Activated CD8-positive, alpha-beta T cell treated with anti-CD3 and anti-CD28 coated beads, Interleukin-2, amount 10 ng/mL, durations not matched to agents 7 days and 5 days (primary cell): ENCODE results near the gene HEATR1. TPM values are rescaled to one million over a fixed set of nuclear protein-coding genes. Genes with fewer than 3 reads are reported as not detected.
"Not testable (repeated sequence)": the region's sequence is repeated elsewhere in the genome, so short reads cannot be mapped to it uniquely, and the experiment has no call there.

Experiments used
- ATAC-seq: fragments of 150-1000 bp; cut with Tn5 transposase; one replicate; pipeline ENCODE4 v1.10.0; 2021; ENCODE audit warnings: moderate library complexity
- CTCF ChIA-PET: fragments of 350-600 bp; sonication (Branson Sonifier 250); formaldehyde crosslinking; loops from one replicate; lab custom pipeline; 2021; ENCODE audit warnings: antibody characterized with exemption; lab: Charles Lee
- POLR2A ChIA-PET: fragments of 350-600 bp; sonication (Branson Sonifier 250); formaldehyde crosslinking; loops from one replicate; lab custom pipeline; 2021; ENCODE audit warnings: antibody characterized with exemption; lab: Charles Lee
- DNase-seq: peaks from one replicate; pipeline ENCODE4 v3.0.0-alpha.2; 2020
- H3K27ac Mint-ChIP-seq: one replicate; pipeline ENCODE4 v1.8.0; 2021; ENCODE audit warnings: mild to moderate bottlenecking, mixed read lengths
- H3K27me3 Mint-ChIP-seq: one replicate; pipeline ENCODE4 v1.8.0; 2021; ENCODE audit warnings: low read depth, mixed read lengths
- H3K36me3 Mint-ChIP-seq: one replicate; pipeline ENCODE4 v1.8.0; 2021; ENCODE audit warnings: low read depth, mixed read lengths
- H3K4me1 Mint-ChIP-seq: one replicate; pipeline ENCODE4 v1.8.0; 2021; ENCODE audit warnings: low read depth, mixed read lengths
- H3K4me3 Mint-ChIP-seq: one replicate; pipeline ENCODE4 v1.8.0; 2021; ENCODE audit warnings: mild to moderate bottlenecking, mixed read lengths
- H3K9me3 Mint-ChIP-seq: one replicate; pipeline ENCODE4 v1.8.0; 2022; ENCODE audit warnings: mixed read lengths; ENCODE audit not compliant: insufficient read depth
- total RNA-seq, 2 experiments: library from RNA; stranded (reverse); gene quantifications; one replicate each; pipeline ENCODE4 v1.2.3, GENCODE V29; 2021

HEATR1 gene
- total RNA-seq, 2 experiments from 2014 or later = 41.1 to 45.9 TPM

DNA sequence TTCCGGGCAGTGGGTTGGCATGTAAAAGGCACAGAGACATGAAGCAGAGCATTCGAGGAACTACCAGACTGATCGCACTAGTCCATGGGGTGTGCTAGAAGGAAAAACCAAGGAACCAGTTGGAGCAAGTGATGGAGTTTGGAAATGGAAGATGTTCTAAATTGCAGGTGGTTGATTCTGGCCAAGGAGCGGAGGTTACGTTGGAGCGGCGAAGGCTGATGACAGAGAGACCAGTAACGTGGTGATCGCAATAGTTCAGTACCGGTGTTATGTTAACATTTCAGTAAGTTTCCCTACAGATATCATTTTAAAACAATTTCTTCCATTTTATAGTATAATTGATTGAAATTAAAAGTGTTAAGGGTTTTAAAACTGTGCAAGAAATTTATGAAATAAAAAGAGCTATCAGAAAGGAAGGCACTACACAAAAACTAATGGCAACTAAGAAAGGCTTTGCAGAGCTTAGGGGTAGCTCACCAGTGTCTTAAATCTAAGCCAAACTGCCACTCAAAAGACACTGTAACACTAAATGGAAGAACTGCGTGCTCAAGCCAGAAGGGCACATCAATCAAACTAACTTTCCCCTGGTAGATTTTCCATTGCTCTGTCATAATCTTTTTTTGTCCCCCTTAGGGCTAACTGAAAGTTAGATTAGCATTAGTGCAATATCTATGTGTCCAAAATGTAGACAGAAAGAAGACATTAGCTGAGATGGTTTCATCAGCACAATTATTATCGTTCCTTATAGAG lies 11.3 kb upstream of the HEATR1 start:
- ATAC-seq = no peak
- Mint-ChIP-seq H3K27me3 (peaks cover 41% of the 10 kb centered on the region), H3K27ac (no peak overlapping the region), H3K4me3 (no peak overlapping the region), H3K9me3 (no peaks in the 10 kb centered on the region), H3K4me1 (no peaks in the 10 kb centered on the region), H3K36me3 (no peaks in the 10 kb centered on the region)
- no peak for DNase-seq
- CTCF ChIA-PET = no interaction called here
- POLR2A ChIA-PET = no interaction called here

GRCh38 chr1:236612349-236612748 lies 8.0 kb upstream of the HEATR1 start:
- Mint-ChIP-seq H3K36me3 (no peaks in the 10 kb centered on the region), H3K4me3 (no peak overlapping the region), H3K9me3 (no peaks in the 10 kb centered on the region), H3K27ac (no peak overlapping the region), H3K27me3 (peaks cover 35% of the 10 kb centered on the region), H3K4me1 (no peaks in the 10 kb centered on the region)
- no peak for ATAC-seq
- CTCF ChIA-PET = no interaction called here
- POLR2A ChIA-PET = interaction anchor here (0.6 kb wide), 1 partner anchor 805 kb away, joined by 3 read pairs; no protein-coding TSS in a partner anchor
- DNase-seq = no peak

- peaks cover 27% of the 10 kb centered on the region for H3K27me3 Mint-ChIP-seq
- peaks cover 7% of the 10 kb centered on the region for H3K4me1 Mint-ChIP-seq
- H3K27ac Mint-ChIP-seq = no peak overlapping the region
- H3K4me3 Mint-ChIP-seq = no peak overlapping the region
- H3K9me3 Mint-ChIP-seq = no peaks in the 10 kb centered on the region
- no peaks in the 10 kb centered on the region for H3K36me3 Mint-ChIP-seq
- POLR2A ChIA-PET = no interaction called here
- no peak for DNase-seq
- ATAC-seq = no peak
- CTCF ChIA-PET = interaction anchor here (0.9 kb wide), 1 partner anchor 17 kb away, joined by 3 read pairs; no protein-coding TSS in a partner anchor
Observed at GRCh38 chr1:236608930-236609726, 4.8 kb upstream of the HEATR1 start.

DNA sequence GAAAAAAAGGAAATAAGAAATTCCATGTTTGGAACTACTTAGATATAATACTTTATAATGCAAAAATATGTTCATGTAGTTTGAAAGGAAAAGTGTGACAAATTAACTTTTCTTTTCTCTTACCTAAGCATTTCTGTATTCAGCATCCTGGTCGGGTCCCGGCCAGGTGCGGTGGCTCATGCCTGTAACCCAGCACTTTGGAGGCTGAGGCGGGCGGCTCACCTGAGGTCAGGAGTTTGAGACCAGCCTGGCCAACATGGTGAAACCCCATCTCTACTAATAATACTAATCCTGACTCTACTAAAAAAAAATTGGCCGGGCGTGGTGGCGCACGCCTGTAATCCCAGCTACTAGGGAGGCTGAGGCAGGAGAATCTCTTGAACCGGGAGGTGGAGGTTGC lies 3.3 kb upstream of the HEATR1 start:
- H3K4me3 Mint-ChIP-seq, CTCF ChIA-PET, POLR2A ChIA-PET: not testable (repeated sequence)

DNA sequence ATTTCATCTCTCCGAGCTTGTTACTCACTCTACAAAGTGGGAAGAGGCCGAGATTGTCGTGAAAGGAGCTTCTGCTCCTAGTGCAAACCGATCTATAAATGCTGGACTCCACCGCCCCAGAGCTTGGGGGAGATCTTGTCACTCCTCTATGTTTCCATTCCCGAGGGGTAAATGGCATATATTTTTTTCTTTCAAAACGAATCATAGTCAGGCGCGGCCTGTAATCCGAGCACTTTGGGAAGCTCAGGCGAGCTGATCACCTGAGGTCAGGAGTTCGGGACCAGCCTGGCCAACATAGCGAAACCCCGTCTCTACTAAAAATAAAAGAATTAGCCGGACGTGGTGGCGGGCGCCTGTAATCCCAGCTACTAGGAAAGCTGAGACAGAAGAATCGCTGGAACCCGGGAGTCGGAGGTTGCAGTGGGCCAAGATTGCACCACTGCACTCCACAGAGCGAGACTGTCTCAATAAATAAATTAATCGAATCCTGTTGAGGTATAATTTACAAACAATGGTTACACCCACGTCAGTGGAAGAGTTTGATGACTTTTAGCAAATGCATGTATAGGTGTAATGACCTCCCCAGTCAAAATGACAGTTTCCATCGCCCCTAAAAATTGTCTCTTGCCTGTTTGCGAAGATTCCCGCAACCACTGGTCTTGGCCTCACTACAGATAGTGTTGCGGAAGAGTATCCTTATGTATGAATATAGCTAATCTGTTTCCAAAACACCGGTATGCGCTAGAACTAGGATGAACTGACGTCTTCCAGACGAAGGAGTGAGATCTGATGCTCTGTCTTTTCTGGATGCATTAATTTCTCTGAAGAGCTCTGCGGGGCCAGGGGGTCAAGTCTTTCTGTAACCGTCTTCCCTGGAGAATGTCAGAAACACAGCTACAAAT lies 840 bp upstream of the HEATR1 start:
- ChIA-PET POLR2A (interaction anchor here (1.1 kb wide), 1 partner anchor 76 kb away, joined by 4 read pairs; no protein-coding TSS in a partner anchor), CTCF (interaction anchor here (0.8 to 1.5 kb wide), 6 partner anchors 11 to 781 kb away, joined by 3 to 4 read pairs (median 4); no protein-coding TSS in a partner anchor)
- no peaks in the 10 kb centered on the region for H3K9me3 Mint-ChIP-seq
- H3K27ac Mint-ChIP-seq = peak overlapping the region; percentile 95
- peaks cover 25% of the 10 kb centered on the region for H3K4me1 Mint-ChIP-seq
- H3K27me3 Mint-ChIP-seq = peaks cover 10% of the 10 kb centered on the region
- H3K36me3 Mint-ChIP-seq = peaks cover 15% of the 10 kb centered on the region
- H3K4me3 Mint-ChIP-seq = peak overlapping the region; percentile 99
- ATAC-seq (no peak), DNase-seq (no peak)

More for the DNA sequence above, 3.3 kb upstream of the HEATR1 start:
- H3K27ac Mint-ChIP-seq, DNase-seq, H3K36me3 Mint-ChIP-seq, ATAC-seq, H3K9me3 Mint-ChIP-seq: not testable (repeated sequence)
- H3K27me3 Mint-ChIP-seq = peaks cover 24% of the 10 kb centered on the region
- H3K4me1 Mint-ChIP-seq = peaks cover 19% of the 10 kb centered on the region

- peaks cover 3% of the 10 kb centered on the region for H3K27me3 Mint-ChIP-seq
- DNase-seq = no peak
- H3K4me1 Mint-ChIP-seq = peaks cover 25% of the 10 kb centered on the region
- H3K36me3 Mint-ChIP-seq = peaks cover 27% of the 10 kb centered on the region
- CTCF ChIA-PET = no interaction called here
- no peak overlapping the region for H3K27ac Mint-ChIP-seq
- no peak overlapping the region for H3K4me3 Mint-ChIP-seq
- POLR2A ChIA-PET = no interaction called here
- no peaks in the 10 kb centered on the region for H3K9me3 Mint-ChIP-seq
- no peak for ATAC-seq
Observed at GRCh38 chr1:236602171-236602570, 2.1 kb downstream of the HEATR1 start.

GRCh38 chr1:236590553-236591150 lies 13.7 kb downstream of the HEATR1 start:
- H3K9me3 Mint-ChIP-seq = no peaks in the 10 kb centered on the region

DNA sequence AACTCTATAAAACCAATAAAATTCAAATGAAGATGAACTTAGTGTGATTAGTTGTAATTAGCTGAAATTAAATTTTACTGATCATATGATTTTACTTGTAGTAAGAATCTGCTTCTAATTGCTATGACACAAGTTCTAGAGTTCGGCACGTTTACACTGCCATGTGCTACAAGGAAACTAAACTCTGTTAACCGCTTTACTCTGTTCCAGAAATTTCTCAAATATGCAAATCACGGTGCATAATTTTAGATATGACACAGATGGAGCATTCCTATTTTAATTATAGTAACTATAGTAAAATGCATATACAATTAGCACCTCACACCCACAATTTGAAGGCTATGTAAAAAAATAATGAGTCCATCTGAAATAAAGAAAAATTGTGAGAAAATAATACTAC lies 14.8 kb downstream of the HEATR1 start:
- no peak for DNase-seq
- H3K4me1 Mint-ChIP-seq = no peaks in the 10 kb centered on the region
- ChIA-PET CTCF (interaction anchor here (1.8 kb wide), 1 partner anchor 15 kb away, joined by 4 read pairs; the partner anchor contains the start of gene HEATR1), POLR2A (no interaction called here)
- H3K4me3 Mint-ChIP-seq = no peak overlapping the region
- no peaks in the 10 kb centered on the region for H3K27me3 Mint-ChIP-seq
- peaks cover 51% of the 10 kb centered on the region for H3K36me3 Mint-ChIP-seq
- ATAC-seq = no peak
- H3K9me3 Mint-ChIP-seq = no peaks in the 10 kb centered on the region
- no peak overlapping the region for H3K27ac Mint-ChIP-seq

More at GRCh38 chr1:236590553-236591150, 13.7 kb downstream of the HEATR1 start:
- ATAC-seq = no peak
- Mint-ChIP-seq H3K27me3 (no peaks in the 10 kb centered on the region), H3K36me3 (peaks cover 49% of the 10 kb centered on the region), H3K27ac (no peak overlapping the region), H3K4me3 (no peak overlapping the region), H3K4me1 (no peaks in the 10 kb centered on the region)
- DNase-seq = no peak
- POLR2A ChIA-PET = no interaction called here
- CTCF ChIA-PET = no interaction called here

DNA sequence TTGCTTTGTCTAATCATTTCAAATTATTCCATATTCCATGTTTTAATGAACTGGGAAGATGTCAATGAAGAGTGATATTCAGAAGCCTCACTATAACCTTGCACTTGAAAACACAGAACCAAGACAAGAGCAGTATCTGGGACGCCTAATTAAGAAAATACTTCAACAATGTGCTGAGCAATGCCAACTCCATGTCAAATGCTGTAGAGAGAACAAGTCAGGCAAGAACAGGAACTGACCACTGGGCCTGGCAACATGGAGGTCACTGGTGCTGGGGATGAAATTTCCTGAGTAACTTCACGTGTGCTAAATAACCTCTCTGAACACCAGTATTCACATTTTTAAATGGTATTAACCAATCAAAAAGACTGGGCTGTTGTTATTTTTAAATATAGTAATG lies 22.8 kb downstream of the HEATR1 start:
- peaks cover 56% of the 10 kb centered on the region for H3K36me3 Mint-ChIP-seq
- H3K4me1 Mint-ChIP-seq = no peaks in the 10 kb centered on the region
- H3K9me3 Mint-ChIP-seq = no peaks in the 10 kb centered on the region
- H3K27me3 Mint-ChIP-seq = no peaks in the 10 kb centered on the region
- POLR2A ChIA-PET = no interaction called here
- no peak for DNase-seq
- CTCF ChIA-PET = no interaction called here
- H3K27ac Mint-ChIP-seq = no peak overlapping the region
- no peak overlapping the region for H3K4me3 Mint-ChIP-seq
- ATAC-seq = no peak

GRCh38 chr1:236580404-236580803 lies 23.9 kb downstream of the HEATR1 start:
- H3K9me3 Mint-ChIP-seq, POLR2A ChIA-PET, H3K27ac Mint-ChIP-seq, CTCF ChIA-PET, DNase-seq, H3K4me1 Mint-ChIP-seq, H3K4me3 Mint-ChIP-seq, H3K27me3 Mint-ChIP-seq, ATAC-seq: not testable (repeated sequence)
- peaks cover 56% of the 10 kb centered on the region for H3K36me3 Mint-ChIP-seq

DNA sequence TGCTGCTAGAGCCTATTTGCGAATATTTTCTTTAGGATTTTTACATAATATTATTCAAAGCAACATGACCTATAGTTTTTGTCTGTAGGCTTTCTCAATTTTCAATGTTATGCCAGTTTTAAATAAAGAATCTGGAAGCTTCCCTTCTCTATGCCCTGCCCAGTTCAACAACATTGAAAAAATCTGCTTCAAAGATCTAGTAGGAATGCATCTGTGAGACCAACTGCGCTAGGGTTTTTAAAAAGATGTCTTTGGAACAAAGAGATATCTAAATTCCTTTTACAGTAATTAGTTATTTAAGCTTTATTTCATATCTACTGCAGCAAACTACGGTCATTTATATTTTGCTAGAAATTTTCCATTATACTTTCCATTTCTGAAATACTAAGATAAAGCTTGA lies 25.7 kb downstream of the HEATR1 start:
- Mint-ChIP-seq H3K4me1 (no peaks in the 10 kb centered on the region), H3K27ac (no peak overlapping the region), H3K9me3 (no peaks in the 10 kb centered on the region), H3K27me3 (no peaks in the 10 kb centered on the region), H3K36me3 (peaks cover 50% of the 10 kb centered on the region), H3K4me3 (no peak overlapping the region)
- DNase-seq (no peak), ATAC-seq (no peak)
- CTCF ChIA-PET = no interaction called here
- POLR2A ChIA-PET = no interaction called here
